Adrenal gland (tissue), 5 donors: ENCODE results near the gene SPAG4.

Source experiments
- CTCF ChIP-seq, 6 experiments: fragments of 450-650 bp in 4 of 6; fragments of 200-600 bp in 2 of 6; sonication (generic) in 1 of 6; IDR thresholded peaks; 1 replicate in 5 of 6; 2 replicates in 1 of 6; pipeline versions ENCODE4 v1.5.1 to v1.8.0; 2016 to 2021; ENCODE audit warnings: antibody characterized with exemption in 6 of 6, mild to moderate bottlenecking in 2 of 6, moderate library complexity in 1 of 6
- POLR2A ChIP-seq, 2 donors: fragments of 450-650 bp; IDR thresholded peaks; one replicate each; pipeline ENCODE4 v1.6.1; 2017; ENCODE audit warnings: antibody characterized with exemption in 2 of 2, mild to moderate bottlenecking in 2 of 2, moderate library complexity in 1 of 2
- donor health status: DM: no; HTN: no; CAD: no.

DNA sequence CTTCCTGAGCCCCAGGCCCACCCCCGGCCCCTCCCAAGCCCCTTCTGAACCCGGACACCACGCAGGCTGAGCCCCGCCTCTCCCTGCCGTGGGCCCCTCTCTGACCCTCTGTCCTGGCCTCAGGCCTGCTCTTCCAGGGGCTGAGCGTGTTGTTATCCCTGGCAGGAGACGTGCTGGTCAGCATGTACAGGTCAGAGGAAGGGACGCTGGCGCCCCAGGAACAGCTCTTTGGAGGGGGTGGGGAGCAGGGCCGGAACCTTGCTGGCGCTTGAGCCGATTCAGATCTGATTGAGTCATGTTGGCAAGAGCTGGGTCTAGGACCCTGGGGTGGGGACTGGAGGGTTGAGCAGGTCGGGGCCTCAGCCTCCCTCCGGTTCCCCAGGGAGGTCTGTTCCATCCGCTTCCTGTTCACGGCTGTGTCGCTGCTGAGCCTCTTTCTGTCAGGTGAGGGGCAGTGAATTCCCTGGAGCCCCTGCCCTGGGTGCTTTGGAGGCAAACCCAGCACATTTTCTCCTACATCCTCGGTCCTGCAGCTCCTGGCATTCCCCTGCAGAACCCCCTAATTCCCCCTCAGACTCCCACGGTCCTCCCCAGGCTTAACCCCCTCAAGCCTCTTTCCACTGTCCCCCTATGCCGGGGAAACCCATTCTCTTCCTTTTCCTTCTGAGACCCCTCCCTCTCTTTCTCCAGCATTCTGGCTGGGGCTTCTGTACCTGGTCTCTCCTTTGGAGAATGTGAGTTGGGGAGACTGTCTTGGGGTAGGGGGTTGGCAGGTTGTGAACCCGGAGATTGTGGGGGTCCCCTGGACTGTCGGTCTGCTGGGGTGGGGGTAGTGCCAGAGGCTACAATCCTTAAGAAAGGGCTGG, 2.0 kb downstream of the SPAG4 start:
- TF ChIP-seq CTCF (IDR thresholded peaks at IDR 0.05): peak; percentile 8 to 51 (median 38)
- no peak for TF ChIP-seq POLR2A (IDR thresholded peaks at IDR 0.05)
